ENCODE measurements around the gene TREH.
"Not testable (repeated sequence)": the region's sequence is repeated elsewhere in the genome, so short reads cannot be mapped to it uniquely, and the experiment has no call there.

The TREH gene

GRCh38 chr11:118690553-118691304 lies 11.3 kb upstream of the TREH start:
- no peak for DNase-seq (ENCODE audit: low read depth in 1 of 2, low spot score in 1 of 2)
- in situ Hi-C loops (cut with HindIII; ENCODE audit: low pct_unique_long_range_greater_than_20kb, low sequenced_read_pairs), result no loop called here
- TF ChIP-seq JUND (IDR thresholded peaks at IDR 0.05; ENCODE audit: low read depth), result no peak

GRCh38 chr11:118689852-118690552 lies 10.6 kb upstream of the TREH start:
- TF ChIP-seq JUND (IDR thresholded peaks at IDR 0.05; ENCODE audit: low read depth), result no peak
- in situ Hi-C loops (cut with HindIII; ENCODE audit: low pct_unique_long_range_greater_than_20kb, low sequenced_read_pairs), result no loop called here
- DNase-seq (ENCODE audit: low read depth in 1 of 2, low spot score in 1 of 2), result peak; percentile 90 to 98

- TF ChIP-seq JUND (IDR thresholded peaks at IDR 0.05; ENCODE audit: low read depth), result no peak
- in situ Hi-C loops (cut with HindIII; ENCODE audit: low pct_unique_long_range_greater_than_20kb, low sequenced_read_pairs), result no loop called here
- DNase-seq (ENCODE audit: low read depth in 1 of 2, low spot score in 1 of 2), result no peak
Measured at GRCh38 chr11:118689503-118689851, 10.0 kb upstream of the TREH start.

- DNase-seq (ENCODE audit: low read depth in 1 of 2, low spot score in 1 of 2), result no peak
- no peak for TF ChIP-seq JUND (IDR thresholded peaks at IDR 0.05; ENCODE audit: low read depth)
- in situ Hi-C loops (cut with HindIII; ENCODE audit: low pct_unique_long_range_greater_than_20kb, low sequenced_read_pairs), result no loop called here
Measured at GRCh38 chr11:118688851-118689502, 9.5 kb upstream of the TREH start.

- DNase-seq (ENCODE audit: low read depth in 1 of 2, low spot score in 1 of 2); in situ Hi-C loops (cut with HindIII; ENCODE audit: low pct_unique_long_range_greater_than_20kb, low sequenced_read_pairs): not testable (repeated sequence)
Measured at GRCh38 chr11:118688339-118688738, 8.9 kb upstream of the TREH start.

- in situ Hi-C loops (cut with HindIII; ENCODE audit: low pct_unique_long_range_greater_than_20kb, low sequenced_read_pairs), result no loop called here
- DNase-seq (ENCODE audit: low read depth in 1 of 2, low spot score in 1 of 2), result no peak
- TF ChIP-seq JUND (IDR thresholded peaks at IDR 0.05; ENCODE audit: low read depth), result no peak
Measured at GRCh38 chr11:118687906-118688305, 8.5 kb upstream of the TREH start.

GRCh38 chr11:118684187-118684586 lies 4.7 kb upstream of the TREH start:
- TF ChIP-seq JUND (IDR thresholded peaks at IDR 0.05; ENCODE audit: low read depth), result no peak
- no peak for DNase-seq (ENCODE audit: low read depth in 1 of 2, low spot score in 1 of 2)
- in situ Hi-C loops (cut with HindIII; ENCODE audit: low pct_unique_long_range_greater_than_20kb, low sequenced_read_pairs), result no loop called here

- in situ Hi-C loops (cut with HindIII; ENCODE audit: low pct_unique_long_range_greater_than_20kb, low sequenced_read_pairs); DNase-seq (ENCODE audit: low read depth in 1 of 2, low spot score in 1 of 2): not testable (repeated sequence)
Measured at GRCh38 chr11:118682939-118683338, 3.5 kb upstream of the TREH start.

GRCh38 chr11:118682372-118682771 lies 2.9 kb upstream of the TREH start:
- no peak for DNase-seq (ENCODE audit: low read depth in 1 of 2, low spot score in 1 of 2)
- TF ChIP-seq JUND (IDR thresholded peaks at IDR 0.05; ENCODE audit: low read depth), result no peak
- in situ Hi-C loops (cut with HindIII; ENCODE audit: low pct_unique_long_range_greater_than_20kb, low sequenced_read_pairs), result no loop called here

GRCh38 chr11:118678908-118679307 lies 542 bp downstream of the TREH start:
- in situ Hi-C loops (cut with HindIII; ENCODE audit: low pct_unique_long_range_greater_than_20kb, low sequenced_read_pairs), result not testable (repeated sequence)

GRCh38 chr11:118677977-118678376 lies 1.5 kb downstream of the TREH start:
- no peak for DNase-seq (ENCODE audit: low read depth in 1 of 2, low spot score in 1 of 2)
- in situ Hi-C loops (cut with HindIII; ENCODE audit: low pct_unique_long_range_greater_than_20kb, low sequenced_read_pairs), result no loop called here
- TF ChIP-seq JUND (IDR thresholded peaks at IDR 0.05; ENCODE audit: low read depth), result no peak

More at GRCh38 chr11:118678908-118679307, 542 bp downstream of the TREH start:
- not testable (repeated sequence) for DNase-seq (ENCODE audit: low read depth in 1 of 2, low spot score in 1 of 2)

GRCh38 chr11:118674082-118674435 lies 5.4 kb downstream of the TREH start:
- TF ChIP-seq JUND (IDR thresholded peaks at IDR 0.05; ENCODE audit: low read depth), result no peak
- no peak for DNase-seq (ENCODE audit: low read depth in 1 of 2, low spot score in 1 of 2)
- in situ Hi-C loops (cut with HindIII; ENCODE audit: low pct_unique_long_range_greater_than_20kb, low sequenced_read_pairs), result no loop called here

- DNase-seq (ENCODE audit: low read depth in 1 of 2, low spot score in 1 of 2), result no peak
- TF ChIP-seq JUND (IDR thresholded peaks at IDR 0.05; ENCODE audit: low read depth), result no peak
- in situ Hi-C loops (cut with HindIII; ENCODE audit: low pct_unique_long_range_greater_than_20kb, low sequenced_read_pairs), result no loop called here
Measured at GRCh38 chr11:118673361-118674081, 5.9 kb downstream of the TREH start.

Measured in T47D (cell line).